ELR (cell line): ENCODE measurements around the gene TMEM255B.
"Not testable (repeated sequence)": the region's sequence is repeated elsewhere in the genome, so short reads cannot be mapped to it uniquely, and the experiment has no call there.

ENCODE experiments used
- DNase-seq: peaks from one replicate; pipeline ENCODE4 v3.0.0-alpha.2; 2015; ENCODE audit warnings: low read depth

Gene TMEM255B

DNA sequence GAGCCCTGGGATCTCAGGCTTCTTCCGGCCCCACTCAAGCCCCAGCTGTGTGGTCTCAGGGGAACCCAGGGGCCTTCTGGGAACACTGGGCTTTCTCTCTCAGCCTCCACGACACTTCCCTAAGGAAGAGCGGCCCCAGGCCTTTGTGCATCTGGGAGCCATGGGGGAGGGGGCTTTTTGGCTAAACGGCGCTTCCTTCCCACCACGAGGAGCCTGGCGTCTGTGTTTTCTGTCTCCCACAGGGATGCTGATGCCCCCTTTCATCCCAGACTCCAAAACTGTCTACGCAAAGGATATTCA lies 24.2 kb upstream of the TMEM255B start:
- DNase-seq: no peak

DNA sequence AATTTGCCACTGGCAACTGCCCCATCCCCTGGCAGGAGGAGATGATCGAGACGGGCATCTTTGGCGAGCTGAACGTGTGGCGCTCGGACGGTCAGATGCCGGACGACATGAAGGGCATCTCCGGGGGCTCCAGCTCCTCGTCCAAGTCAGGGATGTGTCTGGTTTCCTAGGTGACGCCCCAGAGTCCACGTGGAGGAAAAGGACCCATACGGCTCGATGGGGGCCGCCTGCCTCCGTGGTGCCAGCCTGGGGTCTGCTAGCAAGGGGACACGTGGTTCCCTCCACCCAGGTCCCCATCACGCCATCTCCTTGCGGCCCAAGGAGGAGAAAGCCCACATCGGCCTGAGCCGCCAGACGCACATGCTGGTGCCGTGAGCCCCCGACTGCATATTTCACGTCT lies 23.8 kb upstream of the TMEM255B start:
- no peak for DNase-seq

DNA sequence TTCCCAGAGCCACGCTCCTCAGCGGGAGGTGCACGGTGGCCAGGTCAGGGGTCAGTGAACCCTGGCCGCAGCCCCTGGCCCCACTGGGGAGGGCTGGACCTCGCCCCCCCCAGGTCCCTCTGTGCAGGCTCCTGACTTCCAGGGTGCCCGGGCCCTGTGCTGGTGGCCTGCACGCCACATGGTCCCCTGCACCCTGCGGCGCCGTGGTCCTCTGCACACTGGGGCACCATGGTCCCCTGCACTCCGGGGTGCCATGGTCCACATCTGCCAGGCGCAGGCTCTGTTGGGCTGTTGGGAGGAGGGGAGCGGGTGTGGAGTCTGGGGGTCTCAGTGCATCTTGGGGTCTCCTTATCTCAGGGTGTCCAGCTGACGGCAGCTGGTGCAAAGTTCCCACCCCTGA lies 23.3 kb upstream of the TMEM255B start:
- DNase-seq: no peak

DNA sequence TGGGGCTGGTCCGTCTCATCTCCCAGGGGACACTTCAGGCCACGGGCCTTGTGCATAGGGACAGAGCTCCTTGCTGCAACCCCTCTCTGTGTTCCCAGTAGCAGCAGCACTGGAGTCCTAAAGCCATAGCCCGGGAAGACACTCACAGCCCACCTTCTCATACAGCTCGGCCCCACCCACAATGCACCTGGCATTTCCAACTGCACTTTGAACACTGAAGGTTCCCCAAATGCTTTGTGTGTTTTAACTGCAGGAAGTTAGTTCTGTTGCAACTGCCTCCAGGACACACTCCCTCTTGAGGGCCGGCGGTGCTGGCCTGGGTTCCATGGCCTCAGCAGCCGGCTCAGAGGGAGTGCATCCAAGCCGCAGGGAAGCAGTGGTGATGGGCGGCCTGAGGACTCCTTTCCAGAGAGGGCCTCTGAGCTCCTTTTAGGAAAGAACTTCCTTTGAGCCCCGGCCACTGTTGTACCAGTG lies 22.7 kb upstream of the TMEM255B start:
- DNase-seq: no peak

DNA sequence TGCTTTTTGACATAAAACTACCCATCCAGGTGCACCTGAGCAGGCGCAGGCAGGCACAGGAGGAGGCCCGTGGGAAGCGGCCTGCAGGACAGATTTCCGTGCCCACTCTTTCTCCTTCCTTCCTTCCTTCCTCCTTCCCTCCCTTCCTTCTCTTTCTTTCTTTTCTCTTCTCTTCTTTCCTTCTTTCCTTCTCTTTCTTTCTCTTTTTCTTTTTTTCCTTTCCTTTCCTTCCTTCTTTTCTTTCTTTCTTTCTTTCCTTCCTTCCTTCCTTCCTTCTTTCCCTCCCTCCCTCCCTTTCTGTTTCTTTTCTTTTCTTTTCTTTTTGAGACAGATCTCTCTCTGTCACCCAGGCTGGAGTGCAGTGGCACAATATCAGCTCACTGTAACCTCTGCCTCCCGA lies 21.2 kb upstream of the TMEM255B start:
- no peak for DNase-seq

DNA sequence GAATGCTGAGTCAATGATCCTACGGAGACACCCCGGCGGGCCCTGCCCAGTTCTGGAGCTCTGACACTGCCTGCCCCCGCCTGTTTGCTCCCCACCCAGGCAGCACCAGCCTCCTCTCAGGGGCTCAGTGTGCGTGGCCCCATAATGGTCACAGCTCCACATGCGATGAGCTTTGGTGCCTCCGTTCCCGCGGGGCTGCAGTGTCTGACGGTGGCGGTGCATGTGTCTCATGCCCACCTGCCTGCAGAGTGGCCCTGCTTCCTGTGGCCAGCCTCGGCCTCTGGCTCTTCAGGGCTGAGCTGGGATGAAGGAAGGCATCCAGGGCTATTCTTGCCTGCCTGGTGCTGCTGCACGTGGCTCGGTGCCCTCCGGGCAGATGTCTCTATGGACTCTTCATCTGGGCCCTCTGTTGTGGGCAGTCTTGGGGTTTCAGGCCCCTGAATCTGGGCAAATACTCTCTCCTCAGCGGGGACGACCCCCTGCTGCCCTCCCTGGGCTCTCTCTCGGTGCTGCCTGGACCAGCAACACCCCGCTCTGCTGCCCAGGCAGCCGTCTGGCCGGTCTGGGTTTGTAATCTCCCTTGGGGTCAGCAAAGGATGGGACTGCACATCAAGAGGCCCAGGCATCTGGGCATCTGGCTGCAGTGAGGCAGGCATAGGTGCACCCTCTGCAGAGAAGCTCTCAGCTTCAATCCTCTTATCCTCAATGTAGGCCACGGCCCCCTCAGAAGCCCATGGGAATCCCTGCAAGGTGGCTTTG lies 19.3 kb upstream of the TMEM255B start:
- DNase-seq: no peak

DNA sequence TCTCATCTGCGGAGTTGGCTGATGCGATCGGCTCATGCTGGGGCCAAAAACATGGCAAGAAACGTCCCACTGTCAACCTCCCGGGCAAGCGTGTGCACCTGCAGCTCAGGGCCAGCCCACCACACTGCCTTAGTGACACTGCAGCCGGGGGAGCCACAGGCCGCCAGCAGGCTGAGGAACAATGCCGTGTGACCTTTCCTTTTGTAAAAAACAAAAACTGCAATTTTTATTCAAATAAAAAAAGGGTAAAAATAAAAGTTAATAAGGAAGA lies 18.8 kb upstream of the TMEM255B start:
- DNase-seq: no peak

DNA sequence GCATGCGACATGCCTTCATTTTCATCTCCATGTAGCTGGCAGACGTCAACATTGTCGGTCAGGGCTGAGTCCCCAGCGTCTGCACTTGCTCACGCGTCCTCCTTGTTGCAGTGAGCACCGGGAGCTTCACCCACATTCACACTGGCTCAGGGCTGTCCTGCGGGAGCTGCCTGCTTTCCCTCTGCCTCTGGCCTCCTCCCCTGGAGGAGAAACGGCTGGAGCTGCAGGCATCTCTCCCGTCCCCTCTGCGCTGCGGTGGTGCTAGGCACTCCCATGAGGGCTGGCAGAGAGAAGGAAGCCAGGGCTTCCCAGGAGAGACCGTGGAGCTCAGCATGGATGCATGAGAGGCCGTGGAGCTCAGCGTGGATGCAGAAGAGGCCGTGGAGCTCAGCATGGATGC lies 18.4 kb upstream of the TMEM255B start:
- DNase-seq: no peak

DNA sequence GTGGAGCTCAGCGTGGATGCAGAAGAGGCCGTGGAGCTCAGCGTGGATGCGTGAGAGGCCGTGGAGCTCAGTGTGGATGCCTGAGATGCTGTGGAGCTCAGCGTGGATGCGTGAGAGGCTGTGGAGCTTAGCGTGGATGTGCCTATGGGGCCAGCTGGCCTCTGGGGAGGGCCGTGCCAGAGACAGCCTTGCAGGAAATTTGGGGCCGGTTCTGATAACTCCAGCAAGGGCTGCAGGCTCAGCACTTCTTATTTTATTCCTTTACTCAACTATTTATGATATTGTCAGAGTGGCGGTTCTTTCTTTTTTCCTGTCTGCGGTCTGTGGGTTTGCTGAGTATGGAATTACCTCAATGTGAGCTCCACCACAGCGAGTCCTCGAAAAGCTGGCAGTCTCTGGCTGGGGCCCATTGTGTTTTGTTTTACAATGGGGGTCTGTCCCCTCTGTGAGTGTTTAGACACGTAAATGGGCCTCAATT lies 17.8 kb upstream of the TMEM255B start:
- DNase-seq: no peak

DNA sequence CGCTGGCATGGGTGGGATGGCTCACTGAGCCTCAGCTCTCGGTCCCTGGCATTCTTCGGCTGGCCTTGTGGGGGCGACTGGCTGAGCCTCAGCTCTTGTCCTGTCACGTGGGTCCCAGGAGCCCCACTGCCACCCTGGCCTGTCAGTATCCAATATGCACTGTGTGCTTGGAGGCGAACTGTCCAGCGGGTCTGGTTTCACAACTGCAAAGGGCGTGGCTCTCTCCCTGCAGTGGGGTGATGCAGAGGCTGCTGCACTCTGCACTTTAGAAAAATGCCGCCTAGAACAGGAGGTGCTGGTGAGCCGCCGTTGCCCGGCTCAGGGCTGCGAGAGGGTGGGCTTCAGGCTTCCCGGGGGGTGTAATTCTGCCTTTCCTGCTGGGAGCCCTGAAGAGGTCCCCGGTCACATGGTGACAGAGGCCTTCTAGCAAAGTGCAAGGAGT lies 17.0 kb upstream of the TMEM255B start:
- DNase-seq: peak; percentile 79

DNA sequence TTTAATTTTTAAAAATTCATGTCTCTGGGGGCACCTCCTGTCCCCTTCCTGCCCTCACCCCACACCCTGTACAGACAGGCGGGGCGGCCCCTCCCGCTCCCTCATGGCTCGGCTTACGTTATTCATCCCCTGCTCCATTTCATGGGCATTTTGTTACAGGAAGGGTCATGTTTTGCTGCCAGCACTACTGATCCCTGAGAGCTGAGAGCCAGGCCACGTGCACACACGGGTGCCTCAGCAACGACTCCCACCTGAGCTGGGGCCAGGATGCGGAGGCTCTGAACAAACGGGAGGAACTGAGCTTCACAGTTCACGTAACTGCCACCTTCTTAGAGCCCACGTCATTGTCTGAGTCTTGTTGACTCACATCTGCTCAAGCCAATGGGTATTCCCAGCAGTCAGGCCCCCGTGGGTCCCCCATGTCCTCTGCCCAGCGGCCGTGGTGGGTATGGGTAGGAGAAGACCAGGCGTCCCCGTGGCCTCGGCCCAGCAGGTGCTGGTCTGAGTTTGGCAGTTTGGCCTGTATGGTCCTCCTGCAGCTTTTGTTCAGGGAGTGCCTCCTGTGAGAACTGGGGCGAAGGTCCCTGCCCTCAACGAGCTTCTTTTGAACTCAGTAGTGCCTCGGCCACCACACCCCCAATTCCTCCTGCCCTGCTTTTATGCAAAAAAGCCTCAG lies 16.4 kb upstream of the TMEM255B start:
- DNase-seq: no peak

DNA sequence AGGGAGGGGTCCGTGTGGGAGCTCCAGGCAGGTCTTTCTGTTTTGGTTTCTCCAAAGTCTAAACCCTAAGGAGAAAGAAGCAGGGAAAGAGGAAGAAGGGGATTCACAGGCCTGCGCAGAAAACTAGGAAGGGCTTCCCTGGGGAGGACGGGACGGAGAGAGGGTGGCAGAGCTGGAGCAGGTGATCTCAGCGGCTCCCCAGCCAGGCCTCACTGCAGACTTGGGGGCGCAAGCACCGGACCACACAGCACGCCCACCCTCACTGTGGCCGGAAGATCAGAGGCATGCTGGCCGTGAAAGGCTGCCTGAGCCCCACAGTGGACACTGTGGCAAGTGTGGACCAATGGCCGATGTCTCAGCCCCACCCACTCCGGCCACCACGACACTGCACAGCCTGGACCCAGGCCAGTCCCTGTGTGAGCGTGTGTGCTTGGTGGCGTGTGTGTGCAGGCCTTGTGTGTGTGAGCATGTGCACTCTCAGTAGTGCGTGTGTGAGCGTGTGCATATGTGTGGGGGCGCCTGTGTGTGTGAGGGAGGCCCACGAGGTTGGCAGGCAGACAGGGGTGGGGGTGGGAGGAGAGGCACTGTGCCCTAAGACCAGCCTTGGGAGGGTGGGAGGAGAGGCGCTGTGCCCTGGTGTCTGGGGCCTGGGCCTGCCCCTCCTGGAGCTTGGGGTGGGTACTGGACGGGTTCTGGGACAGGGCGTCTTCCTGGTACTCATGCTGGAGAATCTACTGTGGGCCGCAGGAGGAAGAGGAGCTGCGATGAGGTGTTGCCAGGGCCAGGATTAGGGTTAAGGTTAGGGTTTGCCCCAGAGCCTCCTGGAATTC lies 15.4 kb upstream of the TMEM255B start:
- no peak for DNase-seq

DNA sequence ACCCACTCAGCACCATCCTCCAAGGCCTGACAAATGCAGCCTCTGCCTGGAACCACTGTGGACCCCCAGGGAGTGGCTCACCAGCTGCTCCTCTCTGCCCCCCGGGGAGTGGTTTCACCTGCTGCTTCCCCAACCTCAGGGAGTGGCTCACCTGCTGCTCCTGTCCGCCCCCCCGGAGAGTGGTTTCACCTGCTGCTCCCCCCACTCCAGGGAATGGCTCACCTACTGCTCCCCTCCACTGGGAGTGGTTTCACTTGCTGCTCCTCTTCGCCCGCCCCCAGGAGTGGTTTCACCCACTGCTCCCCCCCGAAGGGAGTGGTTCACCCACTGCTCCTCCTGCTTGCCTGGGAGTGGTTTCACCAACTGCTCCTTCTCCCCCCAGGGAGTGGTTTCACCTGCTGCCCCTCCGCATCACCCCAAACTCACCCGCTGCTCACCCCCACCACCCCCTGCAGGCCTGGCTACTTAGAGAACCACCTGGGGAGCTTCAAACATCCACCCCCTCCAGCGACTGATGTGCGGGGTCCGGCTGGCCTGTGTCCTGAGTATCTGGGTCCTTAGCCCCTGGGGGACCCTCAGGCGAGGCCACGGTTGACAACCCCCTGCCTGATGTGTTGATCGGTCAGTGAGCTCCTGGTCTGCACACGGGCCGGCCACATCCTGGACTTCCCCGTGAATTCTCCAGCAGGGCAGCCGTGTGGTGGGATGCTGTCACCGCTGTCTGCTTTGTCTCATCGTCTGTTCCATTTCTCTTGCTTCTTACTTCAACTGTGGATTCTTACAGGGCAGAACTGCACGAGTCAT lies 14.6 kb upstream of the TMEM255B start:
- no peak for DNase-seq

DNA sequence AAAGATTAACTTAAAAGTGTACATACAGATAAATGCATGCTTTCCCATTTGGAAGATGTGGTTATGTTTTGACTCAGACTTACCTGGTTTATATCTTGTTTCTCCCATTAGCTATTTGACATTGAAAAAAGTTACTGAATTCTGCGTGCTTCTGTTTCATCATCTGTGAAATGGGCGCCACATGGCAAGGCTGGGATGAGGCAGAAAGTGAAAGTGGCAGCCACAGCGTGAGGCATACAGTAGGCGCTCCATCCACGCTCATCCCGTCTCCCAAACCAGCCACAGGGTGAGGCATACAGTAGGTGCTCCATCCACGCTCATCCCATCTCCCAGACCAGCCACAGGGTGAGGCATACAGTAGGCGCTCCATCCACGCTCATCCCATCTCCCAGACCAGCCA lies 14.0 kb upstream of the TMEM255B start:
- no peak for DNase-seq

DNA sequence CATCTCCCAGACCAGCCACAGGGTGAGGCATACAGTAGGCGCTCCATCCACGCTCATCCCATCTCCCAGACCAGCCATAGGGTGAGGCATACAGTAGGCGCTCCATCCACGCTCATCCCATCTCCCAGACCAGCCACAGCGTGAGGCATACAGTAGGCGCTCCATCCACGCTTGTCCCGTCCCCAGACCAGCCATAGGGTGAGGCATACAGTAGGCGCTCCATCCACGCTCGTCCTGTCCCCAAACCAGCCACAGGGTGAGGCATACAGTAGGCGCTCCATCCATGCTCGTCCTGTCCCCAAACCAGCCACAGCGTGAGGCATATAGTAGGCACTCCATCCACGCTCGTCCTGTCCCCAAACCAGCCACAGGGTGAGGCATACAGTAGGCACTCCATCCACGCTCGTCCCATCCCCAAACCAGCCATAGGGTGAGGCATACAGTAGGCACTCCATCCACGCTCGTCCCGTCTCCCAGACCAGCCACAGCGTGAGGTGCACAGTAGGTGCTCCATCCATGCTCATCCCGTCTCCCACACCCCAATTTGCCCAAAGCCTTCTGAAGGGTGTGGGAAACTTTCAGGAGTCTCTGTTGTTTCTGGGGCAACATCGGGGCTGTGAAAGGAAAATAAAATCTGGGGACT lies 13.4 kb upstream of the TMEM255B start:
- DNase-seq: not testable (repeated sequence)

DNA sequence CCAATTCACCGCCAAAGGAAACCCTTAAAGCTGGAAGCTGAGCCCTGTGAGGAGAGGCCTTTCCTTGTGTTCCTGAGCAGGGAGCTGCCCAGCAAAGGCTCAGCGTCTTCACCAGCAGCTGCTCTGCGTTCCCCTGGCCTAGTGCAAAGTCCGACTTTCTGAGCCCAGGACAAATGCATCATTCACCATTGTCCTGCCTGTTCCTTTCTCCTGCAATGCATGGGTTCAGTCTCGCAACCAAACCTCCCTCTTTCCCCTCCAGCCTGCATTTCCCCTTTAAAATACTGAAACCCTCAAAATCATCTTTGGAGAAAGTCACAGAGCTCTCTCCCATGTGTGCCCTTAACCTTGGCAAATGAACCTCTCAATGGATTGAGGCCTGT lies 12.9 kb upstream of the TMEM255B start:
- DNase-seq: no peak

DNA sequence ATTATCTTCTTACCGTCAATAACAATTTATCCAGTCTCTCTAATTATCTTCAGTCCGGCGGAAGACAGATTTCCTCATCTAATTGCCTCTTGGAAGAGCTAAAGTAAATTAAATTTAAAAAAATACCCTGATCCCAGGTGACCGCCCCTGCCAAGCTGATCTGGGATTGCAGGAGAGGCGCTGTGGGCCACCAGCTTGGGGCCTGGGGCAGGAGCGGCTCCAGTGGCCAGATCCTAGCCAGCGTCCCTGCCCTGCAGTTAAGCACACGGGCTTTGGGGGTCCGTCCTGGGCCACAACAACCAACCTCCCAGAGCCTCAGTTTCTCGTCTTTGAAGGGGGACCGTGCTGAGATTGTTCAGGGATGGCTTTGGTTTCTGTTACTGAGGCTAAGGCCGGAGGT lies 12.4 kb upstream of the TMEM255B start:
- DNase-seq: no peak

DNA sequence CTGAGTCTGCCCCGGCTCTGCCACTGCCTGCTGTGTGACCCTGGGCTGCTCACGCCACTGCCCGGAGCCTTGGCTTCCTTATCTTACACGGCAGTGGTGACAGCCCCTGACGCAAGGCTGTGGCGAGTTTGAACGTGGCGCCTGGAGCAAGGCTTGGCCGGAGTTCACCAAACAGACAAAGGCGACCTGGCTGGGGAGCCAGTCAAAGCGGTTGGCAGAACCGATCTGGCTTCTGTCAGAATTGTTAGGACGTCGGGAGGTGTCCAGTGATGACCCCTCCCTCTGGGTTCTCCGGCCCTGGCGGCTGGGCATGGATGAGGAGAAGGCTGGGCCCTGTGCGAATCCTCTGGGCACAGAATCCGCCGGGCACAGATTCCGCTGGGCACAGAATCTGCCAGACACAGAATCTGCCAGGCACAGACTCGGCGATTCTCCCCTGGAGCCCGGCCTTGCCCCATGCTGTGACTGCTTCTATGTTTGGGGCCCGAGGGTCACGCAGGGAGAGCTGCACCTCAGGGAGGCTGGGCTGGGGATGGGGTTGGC lies 11.7 kb upstream of the TMEM255B start:
- DNase-seq: no peak

DNA sequence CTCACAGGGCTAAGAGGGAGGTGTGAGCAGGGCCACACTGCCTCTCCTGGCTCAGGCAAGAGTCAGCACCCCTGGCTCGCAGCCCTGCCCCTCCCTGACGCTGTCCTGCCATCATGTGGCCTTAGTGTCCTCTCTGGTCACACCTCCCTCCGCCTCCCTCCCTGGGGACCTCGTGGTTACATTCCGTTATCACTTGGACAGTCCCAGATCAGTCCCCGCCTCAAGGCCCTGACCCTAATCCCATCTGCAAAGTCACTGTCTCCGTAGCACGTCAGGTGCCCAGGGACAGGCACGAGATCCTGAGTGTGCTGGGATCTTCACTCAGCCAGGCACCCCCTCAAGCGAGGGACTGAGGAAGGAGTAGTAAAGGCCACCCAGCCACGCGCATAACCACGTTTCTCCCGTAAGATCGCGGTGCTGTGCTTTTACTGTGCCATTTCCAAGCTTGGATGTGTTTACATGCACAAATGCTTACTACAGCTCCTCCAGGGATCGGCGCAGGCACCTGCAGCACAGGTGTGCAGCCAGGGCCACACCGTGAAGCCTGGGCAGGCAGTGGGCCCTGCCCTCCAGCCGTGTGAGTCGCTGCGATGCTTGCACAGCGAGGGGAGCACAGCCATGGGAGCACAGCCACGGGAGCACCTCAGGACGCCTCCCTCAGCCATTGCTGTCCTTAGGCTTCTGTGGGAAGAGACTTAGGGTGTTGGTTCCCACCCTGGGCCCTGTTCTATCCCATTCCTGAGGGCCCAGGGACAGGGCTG lies 10.7 kb upstream of the TMEM255B start:
- no peak for DNase-seq

DNA sequence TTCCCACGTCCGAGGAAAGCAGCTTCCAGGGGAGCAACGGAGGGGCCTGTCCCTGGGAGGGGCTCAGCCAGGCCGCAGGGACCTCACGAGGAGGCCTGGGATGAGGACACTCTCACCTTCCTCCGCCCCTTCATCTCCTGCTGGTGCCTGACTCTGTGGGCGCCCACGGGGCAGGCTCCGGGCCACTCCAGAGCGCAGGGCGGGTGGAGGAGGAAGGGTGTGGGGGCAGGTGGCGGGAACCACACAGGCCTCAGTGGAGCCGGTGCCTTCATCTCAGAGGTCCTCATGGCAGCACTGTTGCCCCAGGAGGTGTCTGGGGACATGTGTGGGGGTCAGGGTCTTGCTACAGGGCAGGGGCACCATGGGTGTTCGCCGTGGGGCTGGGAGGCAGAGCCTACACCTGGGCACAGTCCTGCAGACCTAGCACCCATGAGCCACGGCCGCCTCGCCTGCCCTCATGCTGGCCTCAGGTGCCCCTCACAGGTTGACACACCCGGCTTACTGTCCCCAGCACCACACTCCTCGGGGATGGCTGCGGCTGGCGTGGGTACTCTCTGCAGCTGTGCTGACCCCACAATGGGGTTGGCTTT lies 10.1 kb upstream of the TMEM255B start:
- no peak for DNase-seq
